H9 (cell line): ENCODE results near the gene HESX1. TPM values are rescaled to one million over a fixed set of nuclear protein-coding genes. Genes with fewer than 3 reads are reported as not detected.

Source experiments
- DNase-seq: peaks from one replicate; pipeline ENCODE4 v3.0.0-alpha.2; 2017
- H2AFZ ChIP-seq: one replicate; pipeline ENCODE4 v1.6.1; 2013; ENCODE audit warnings: mild to moderate bottlenecking, low read length, control low read depth, moderate library complexity
- H2AK5ac ChIP-seq: 2 replicates; pipeline ENCODE4 v1.6.1; 2013; ENCODE audit warnings: low read length, control low read depth, mixed read lengths; ENCODE audit not compliant: insufficient read length
- H2BK120ac ChIP-seq: one replicate; pipeline ENCODE4 v1.6.1; 2013; ENCODE audit warnings: low read depth, mild to moderate bottlenecking, low read length, control low read depth, inconsistent platforms; ENCODE audit not compliant: poor library complexity, severe bottlenecking
- H2BK12ac ChIP-seq: 2 replicates; pipeline ENCODE4 v1.6.1; 2013; ENCODE audit warnings: low read length, control low read depth, mixed read lengths, low read depth; ENCODE audit not compliant: insufficient read length
- H2BK15ac ChIP-seq: 2 replicates; pipeline ENCODE4 v1.6.1; 2013; ENCODE audit warnings: low read depth, low read length, control low read depth
- H2BK20ac ChIP-seq: one replicate; pipeline ENCODE4 v1.6.1; 2013; ENCODE audit warnings: low read depth, mild to moderate bottlenecking, low read length, control low read depth, inconsistent platforms; ENCODE audit not compliant: poor library complexity, severe bottlenecking
- H2BK5ac ChIP-seq: 2 replicates; pipeline ENCODE4 v1.6.1; 2013; ENCODE audit warnings: low read length, control low read depth, mixed read lengths; ENCODE audit not compliant: insufficient read length
- H3K14ac ChIP-seq: 2 replicates; pipeline ENCODE4 v1.6.1; 2013; ENCODE audit warnings: low read length, control low read depth; ENCODE audit not compliant: insufficient read depth
- H3K18ac ChIP-seq: 2 replicates; pipeline ENCODE4 v1.6.1; 2013; ENCODE audit warnings: low read depth, mild to moderate bottlenecking, mixed read lengths, low read length, control low read depth; ENCODE audit not compliant: insufficient read length
- H3K23ac ChIP-seq: 2 replicates; pipeline ENCODE4 v1.6.1; 2013; ENCODE audit warnings: low read length, control low read depth, mixed read lengths, low read depth; ENCODE audit not compliant: insufficient read length
- H3K23me2 ChIP-seq: 2 replicates; pipeline ENCODE4 v1.6.1; 2013; ENCODE audit warnings: low read depth, mild to moderate bottlenecking, mixed read lengths, low read length, control low read depth; ENCODE audit not compliant: insufficient read length, poor library complexity, severe bottlenecking
- H3K27ac ChIP-seq: 2 replicates; pipeline ENCODE4 v1.5.1; 2013; ENCODE audit warnings: low read length, control low read depth, mixed read lengths, low read depth; ENCODE audit not compliant: insufficient read length
- H3K27me3 ChIP-seq: 2 replicates; pipeline ENCODE4 v1.6.1; 2013; ENCODE audit warnings: low read length, control low read depth, inconsistent platforms; ENCODE audit not compliant: insufficient read depth
- H3K4ac ChIP-seq: 2 replicates; pipeline ENCODE4 v1.6.1; 2013; ENCODE audit warnings: low read depth, mild to moderate bottlenecking, control low read depth, inconsistent platforms, low read length, moderate library complexity
- H3K4me1 ChIP-seq: 2 replicates; pipeline ENCODE4 v1.6.1; 2013; ENCODE audit warnings: low read length, control low read depth, inconsistent platforms; ENCODE audit not compliant: insufficient read depth
- H3K4me2 ChIP-seq: 2 replicates; pipeline ENCODE4 v1.6.1; 2013; ENCODE audit warnings: low read length, control low read depth, mixed read lengths; ENCODE audit not compliant: insufficient read length, insufficient read depth
- H3K56ac ChIP-seq: 2 replicates; pipeline ENCODE4 v1.6.1; 2013; ENCODE audit warnings: low read depth, mild to moderate bottlenecking, mixed read lengths, low read length, control low read depth; ENCODE audit not compliant: insufficient read length
- H3K79me1 ChIP-seq: 2 replicates; pipeline ENCODE4 v1.6.1; 2013; ENCODE audit warnings: low read depth, mild to moderate bottlenecking, moderate library complexity, low read length, control low read depth, inconsistent platforms; ENCODE audit not compliant: insufficient read depth, poor library complexity, severe bottlenecking
- H3K79me2 ChIP-seq: 2 replicates; pipeline ENCODE4 v1.6.1; 2013; ENCODE audit warnings: low read length, control low read depth, inconsistent platforms; ENCODE audit not compliant: insufficient read depth
- H3K9ac ChIP-seq: 2 replicates; pipeline ENCODE4 v1.6.1; 2013; ENCODE audit warnings: low read length, control low read depth, mixed read lengths; ENCODE audit not compliant: insufficient read length; ENCODE audit errors: extremely low read depth
- H3K9me3 ChIP-seq: one replicate; pipeline ENCODE4 v1.6.1; 2013; ENCODE audit warnings: low read depth, low read length, inconsistent platforms; ENCODE audit not compliant: control insufficient read depth
- H3T11ph ChIP-seq: one replicate; pipeline ENCODE4 v1.6.1; 2013; ENCODE audit warnings: mild to moderate bottlenecking, low read length, control low read depth, inconsistent platforms
- H4K20me1 ChIP-seq: one replicate; pipeline ENCODE4 v1.6.1; 2013; ENCODE audit not compliant: control insufficient read depth, insufficient read length, insufficient read depth
- H4K5ac ChIP-seq: 2 replicates; pipeline ENCODE4 v1.6.1; 2013; ENCODE audit warnings: low read depth, mild to moderate bottlenecking, mixed read lengths, low read length, control low read depth; ENCODE audit not compliant: insufficient read length
- H4K8ac ChIP-seq: replicated peaks from 2 replicates; pipeline ENCODE4 v1.6.1; 2013; ENCODE audit warnings: low read length, control low read depth, mixed read lengths, low read depth; ENCODE audit not compliant: insufficient read length
- H4K91ac ChIP-seq: 2 replicates; pipeline ENCODE4 v1.6.1; 2013; ENCODE audit warnings: low read depth, mild to moderate bottlenecking, moderate library complexity, mixed read lengths, low read length, control low read depth; ENCODE audit not compliant: insufficient read length
- H3K27ac Mint-ChIP-seq, 3 experiments: 2 replicates in 2 of 3; 3 replicates in 1 of 3; pipeline ENCODE4 v1.8.0; 2020 to 2021; ENCODE audit warnings: mixed read lengths in 3 of 3, mild to moderate bottlenecking in 1 of 3, moderate library complexity in 1 of 3
- H3K27me3 Mint-ChIP-seq: 2 replicates; pipeline ENCODE4 v1.8.0; 2021; ENCODE audit warnings: low read depth, mild to moderate bottlenecking, moderate library complexity, mixed read lengths
- H3K36me3 Mint-ChIP-seq, 3 experiments: 2 replicates in 2 of 3; 3 replicates in 1 of 3; pipeline ENCODE4 v1.8.0; 2020 to 2021; ENCODE audit warnings: low read depth in 3 of 3, mixed read lengths in 3 of 3; ENCODE audit not compliant: insufficient read depth in 1 of 3
- H3K4me1 Mint-ChIP-seq, 2 experiments: 2 replicates each; pipeline ENCODE4 v1.8.0; 2020; ENCODE audit warnings: mixed read lengths in 2 of 2
- H3K4me3 Mint-ChIP-seq, 2 experiments: 2 replicates in 1 of 2; 3 replicates in 1 of 2; pipeline ENCODE4 v1.8.0; 2020 to 2021; ENCODE audit warnings: mild to moderate bottlenecking in 2 of 2, mixed read lengths in 2 of 2, moderate library complexity in 1 of 2
- H3K9me3 Mint-ChIP-seq, 2 experiments: 2 replicates in 1 of 2; 3 replicates in 1 of 2; pipeline ENCODE4 v1.8.0; 2020; ENCODE audit warnings: mild to moderate bottlenecking in 2 of 2, mixed read lengths in 2 of 2, moderate library complexity in 1 of 2
- WGBS: extraction: QIAGEN DNeasy Blood & Tissue Kit; methylation state at CpG from one replicate; pipeline ENCODE4 v1.1.7; 2013; ENCODE audit warnings: missing lambda C conversion rate, low lambda C conversion rate, mixed read lengths; ENCODE audit not compliant: insufficient read length; ENCODE audit errors: extremely low coverage; 5-methylcytosine and 5-hydroxymethylcytosine counted together
- total RNA-seq: library from RNA; stranded (reverse); gene quantifications from 2 replicates; pipeline ENCODE4 v1.2.1, GENCODE V29; 2021
- TF ChIP-seq, protein P1 (sequence below): fragments of 200-600 bp; sonication (generic); conservative IDR thresholded peaks from 3 replicates; pipeline ENCODE4 v1.8.0; 2021; ENCODE audit warnings: antibody characterized with exemption, mild to moderate bottlenecking

The HESX1 gene
- total RNA-seq, 1 experiment from 2014 or later: 28.4 TPM

DNA sequence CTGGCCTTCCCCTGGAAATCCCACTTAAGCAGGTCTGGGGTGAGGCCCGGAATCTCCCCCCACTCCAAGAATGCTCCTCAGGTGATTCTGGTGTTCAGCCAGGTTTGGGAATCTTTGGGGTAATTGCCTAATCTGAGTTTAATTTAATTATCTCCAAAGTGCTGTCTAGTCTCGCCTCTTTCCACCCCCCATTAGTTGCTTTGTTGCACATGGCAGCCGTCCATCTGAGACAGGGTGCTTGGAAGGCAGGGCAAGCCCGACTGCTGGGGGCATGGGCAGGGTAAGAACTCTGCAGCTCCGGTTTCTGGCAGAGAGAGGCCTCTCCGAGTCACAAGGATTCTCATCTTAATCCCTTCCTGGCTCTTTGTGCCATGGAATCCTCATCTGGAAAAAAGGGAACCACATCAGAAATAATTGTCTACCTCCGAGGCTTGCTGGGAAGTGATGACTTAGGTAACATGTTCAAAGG lies 49.6 kb downstream of the HESX1 start:
- H3K56ac ChIP-seq: no peak overlapping the region
- no peak overlapping the region for H3K27ac ChIP-seq
- no peak overlapping the region for H4K8ac ChIP-seq
- DNase-seq: no peak
- peaks cover 4 to 8% (median 8%) of the 10 kb centered on the region in 3 experiments; a peak in 5 of 7 replicates for H3K36me3 Mint-ChIP-seq
- no peak overlapping the region for H3K14ac ChIP-seq
- H2BK12ac ChIP-seq: no peak overlapping the region
- no peaks in the 10 kb centered on the region; a peak in 1 of 5 replicates for H3K9me3 Mint-ChIP-seq
- WGBS: no CpG with 5 or more reads among the region's 7 CpGs
- H3K4me3 Mint-ChIP-seq: peak overlapping the region in 1 of 2 experiments; percentile 36; a peak in 1 of 5 replicates
- H4K91ac ChIP-seq: no peak overlapping the region
- no peak overlapping the region for H3K9ac ChIP-seq
- peaks cover 4% of the 10 kb centered on the region; the same call in 1 of the 2 replicates for H3K79me2 ChIP-seq
- H2BK15ac ChIP-seq: no peak overlapping the region
- H3K27ac Mint-ChIP-seq: 0 out of 7 replicates have a peak overlapping the region, but pooled peaks of 2 of the 3 experiments have one; percentile 15 to 27
- no peaks in the 10 kb centered on the region for H3K9me3 ChIP-seq
- peaks cover 5% of the 10 kb centered on the region; the same call in 1 of the 2 replicates for H3K27me3 Mint-ChIP-seq
- H2BK120ac ChIP-seq: no peak overlapping the region
- no peak overlapping the region for H3K18ac ChIP-seq
- no peaks in the 10 kb centered on the region for H3K23me2 ChIP-seq
- peaks cover 10% of the 10 kb centered on the region; the same call in 1 of the 2 replicates for H3K4me1 ChIP-seq
- H3K4me2 ChIP-seq: no peak overlapping the region
- TF ChIP-seq, protein P1, sequence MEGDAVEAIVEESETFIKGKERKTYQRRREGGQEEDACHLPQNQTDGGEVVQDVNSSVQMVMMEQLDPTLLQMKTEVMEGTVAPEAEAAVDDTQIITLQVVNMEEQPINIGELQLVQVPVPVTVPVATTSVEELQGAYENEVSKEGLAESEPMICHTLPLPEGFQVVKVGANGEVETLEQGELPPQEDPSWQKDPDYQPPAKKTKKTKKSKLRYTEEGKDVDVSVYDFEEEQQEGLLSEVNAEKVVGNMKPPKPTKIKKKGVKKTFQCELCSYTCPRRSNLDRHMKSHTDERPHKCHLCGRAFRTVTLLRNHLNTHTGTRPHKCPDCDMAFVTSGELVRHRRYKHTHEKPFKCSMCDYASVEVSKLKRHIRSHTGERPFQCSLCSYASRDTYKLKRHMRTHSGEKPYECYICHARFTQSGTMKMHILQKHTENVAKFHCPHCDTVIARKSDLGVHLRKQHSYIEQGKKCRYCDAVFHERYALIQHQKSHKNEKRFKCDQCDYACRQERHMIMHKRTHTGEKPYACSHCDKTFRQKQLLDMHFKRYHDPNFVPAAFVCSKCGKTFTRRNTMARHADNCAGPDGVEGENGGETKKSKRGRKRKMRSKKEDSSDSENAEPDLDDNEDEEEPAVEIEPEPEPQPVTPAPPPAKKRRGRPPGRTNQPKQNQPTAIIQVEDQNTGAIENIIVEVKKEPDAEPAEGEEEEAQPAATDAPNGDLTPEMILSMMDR: no peak
- H4K5ac ChIP-seq: no peak overlapping the region
- H3T11ph ChIP-seq: no peak overlapping the region
- no peak overlapping the region for H2BK5ac ChIP-seq
- H3K4me1 Mint-ChIP-seq: peaks cover 43% of the 10 kb centered on the region in 2 experiments
- no peak overlapping the region for H2BK20ac ChIP-seq
- no peak overlapping the region for H2AFZ ChIP-seq
- no peaks in the 10 kb centered on the region for H4K20me1 ChIP-seq
- H3K23ac ChIP-seq: no peak overlapping the region
- no peaks in the 10 kb centered on the region for H3K79me1 ChIP-seq
- no peaks in the 10 kb centered on the region for H3K27me3 ChIP-seq
- no peak overlapping the region for H3K4ac ChIP-seq
- H2AK5ac ChIP-seq: no peak overlapping the region

Other genes starting within 250 kb of the HESX1 start
- gene SPATA12, start 139.3 kb downstream of the HESX1 start, total RNA-seq: 0.11 and 0.22 TPM in 2 replicates
- gene IL17RD, start 34.6 kb downstream of the HESX1 start, total RNA-seq: 29.3 and 31.7 TPM in 2 replicates
- 34.4 and 38.2 TPM in 2 replicates for gene APPL1, start 27.8 kb upstream of the HESX1 start, total RNA-seq
- not detected in 2 replicates for gene ASB14, start 92.7 kb upstream of the HESX1 start, total RNA-seq